ENCODE results near the gene DLG3. TPM values are rescaled to one million over a fixed set of nuclear protein-coding genes. Genes with fewer than 3 reads are reported as not detected.
A peak's percentile ranks its signal among the peaks of the same experiment; 100 is the strongest.

The DLG3 gene
- total and polyA plus RNA-seq, 2 of the 8 experiments (the other 6 are each of a cell fraction or from before 2014, with no cell fraction given) = 29.2 to 63.8 TPM

DNA sequence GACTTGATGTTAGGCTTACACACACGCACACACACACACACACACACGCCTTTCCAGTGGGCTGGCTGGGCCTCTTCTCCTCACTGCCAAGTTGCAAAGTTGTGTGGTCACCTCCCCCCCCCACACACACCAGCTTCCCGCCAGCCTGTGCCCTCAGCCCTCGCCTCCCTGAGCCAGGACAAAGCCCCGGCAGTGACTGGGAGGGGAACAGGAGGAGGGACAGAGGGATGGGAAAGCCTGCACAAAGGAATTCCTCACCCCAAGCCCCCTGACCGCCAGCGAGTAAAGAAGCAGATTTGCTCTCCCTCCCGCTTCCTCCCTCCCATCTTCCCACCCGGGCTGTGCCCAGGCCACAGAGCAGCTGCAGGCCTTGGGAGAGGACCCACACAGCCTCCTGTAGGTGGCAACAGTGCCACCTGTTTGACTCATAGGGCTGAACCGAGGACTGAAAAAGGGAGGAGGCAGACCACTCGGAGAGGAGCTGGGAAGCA, 21.7 kb upstream of the DLG3 start, which contains the start of gene GDPD2 (continued):
- TF ChIP-seq, protein P1, sequence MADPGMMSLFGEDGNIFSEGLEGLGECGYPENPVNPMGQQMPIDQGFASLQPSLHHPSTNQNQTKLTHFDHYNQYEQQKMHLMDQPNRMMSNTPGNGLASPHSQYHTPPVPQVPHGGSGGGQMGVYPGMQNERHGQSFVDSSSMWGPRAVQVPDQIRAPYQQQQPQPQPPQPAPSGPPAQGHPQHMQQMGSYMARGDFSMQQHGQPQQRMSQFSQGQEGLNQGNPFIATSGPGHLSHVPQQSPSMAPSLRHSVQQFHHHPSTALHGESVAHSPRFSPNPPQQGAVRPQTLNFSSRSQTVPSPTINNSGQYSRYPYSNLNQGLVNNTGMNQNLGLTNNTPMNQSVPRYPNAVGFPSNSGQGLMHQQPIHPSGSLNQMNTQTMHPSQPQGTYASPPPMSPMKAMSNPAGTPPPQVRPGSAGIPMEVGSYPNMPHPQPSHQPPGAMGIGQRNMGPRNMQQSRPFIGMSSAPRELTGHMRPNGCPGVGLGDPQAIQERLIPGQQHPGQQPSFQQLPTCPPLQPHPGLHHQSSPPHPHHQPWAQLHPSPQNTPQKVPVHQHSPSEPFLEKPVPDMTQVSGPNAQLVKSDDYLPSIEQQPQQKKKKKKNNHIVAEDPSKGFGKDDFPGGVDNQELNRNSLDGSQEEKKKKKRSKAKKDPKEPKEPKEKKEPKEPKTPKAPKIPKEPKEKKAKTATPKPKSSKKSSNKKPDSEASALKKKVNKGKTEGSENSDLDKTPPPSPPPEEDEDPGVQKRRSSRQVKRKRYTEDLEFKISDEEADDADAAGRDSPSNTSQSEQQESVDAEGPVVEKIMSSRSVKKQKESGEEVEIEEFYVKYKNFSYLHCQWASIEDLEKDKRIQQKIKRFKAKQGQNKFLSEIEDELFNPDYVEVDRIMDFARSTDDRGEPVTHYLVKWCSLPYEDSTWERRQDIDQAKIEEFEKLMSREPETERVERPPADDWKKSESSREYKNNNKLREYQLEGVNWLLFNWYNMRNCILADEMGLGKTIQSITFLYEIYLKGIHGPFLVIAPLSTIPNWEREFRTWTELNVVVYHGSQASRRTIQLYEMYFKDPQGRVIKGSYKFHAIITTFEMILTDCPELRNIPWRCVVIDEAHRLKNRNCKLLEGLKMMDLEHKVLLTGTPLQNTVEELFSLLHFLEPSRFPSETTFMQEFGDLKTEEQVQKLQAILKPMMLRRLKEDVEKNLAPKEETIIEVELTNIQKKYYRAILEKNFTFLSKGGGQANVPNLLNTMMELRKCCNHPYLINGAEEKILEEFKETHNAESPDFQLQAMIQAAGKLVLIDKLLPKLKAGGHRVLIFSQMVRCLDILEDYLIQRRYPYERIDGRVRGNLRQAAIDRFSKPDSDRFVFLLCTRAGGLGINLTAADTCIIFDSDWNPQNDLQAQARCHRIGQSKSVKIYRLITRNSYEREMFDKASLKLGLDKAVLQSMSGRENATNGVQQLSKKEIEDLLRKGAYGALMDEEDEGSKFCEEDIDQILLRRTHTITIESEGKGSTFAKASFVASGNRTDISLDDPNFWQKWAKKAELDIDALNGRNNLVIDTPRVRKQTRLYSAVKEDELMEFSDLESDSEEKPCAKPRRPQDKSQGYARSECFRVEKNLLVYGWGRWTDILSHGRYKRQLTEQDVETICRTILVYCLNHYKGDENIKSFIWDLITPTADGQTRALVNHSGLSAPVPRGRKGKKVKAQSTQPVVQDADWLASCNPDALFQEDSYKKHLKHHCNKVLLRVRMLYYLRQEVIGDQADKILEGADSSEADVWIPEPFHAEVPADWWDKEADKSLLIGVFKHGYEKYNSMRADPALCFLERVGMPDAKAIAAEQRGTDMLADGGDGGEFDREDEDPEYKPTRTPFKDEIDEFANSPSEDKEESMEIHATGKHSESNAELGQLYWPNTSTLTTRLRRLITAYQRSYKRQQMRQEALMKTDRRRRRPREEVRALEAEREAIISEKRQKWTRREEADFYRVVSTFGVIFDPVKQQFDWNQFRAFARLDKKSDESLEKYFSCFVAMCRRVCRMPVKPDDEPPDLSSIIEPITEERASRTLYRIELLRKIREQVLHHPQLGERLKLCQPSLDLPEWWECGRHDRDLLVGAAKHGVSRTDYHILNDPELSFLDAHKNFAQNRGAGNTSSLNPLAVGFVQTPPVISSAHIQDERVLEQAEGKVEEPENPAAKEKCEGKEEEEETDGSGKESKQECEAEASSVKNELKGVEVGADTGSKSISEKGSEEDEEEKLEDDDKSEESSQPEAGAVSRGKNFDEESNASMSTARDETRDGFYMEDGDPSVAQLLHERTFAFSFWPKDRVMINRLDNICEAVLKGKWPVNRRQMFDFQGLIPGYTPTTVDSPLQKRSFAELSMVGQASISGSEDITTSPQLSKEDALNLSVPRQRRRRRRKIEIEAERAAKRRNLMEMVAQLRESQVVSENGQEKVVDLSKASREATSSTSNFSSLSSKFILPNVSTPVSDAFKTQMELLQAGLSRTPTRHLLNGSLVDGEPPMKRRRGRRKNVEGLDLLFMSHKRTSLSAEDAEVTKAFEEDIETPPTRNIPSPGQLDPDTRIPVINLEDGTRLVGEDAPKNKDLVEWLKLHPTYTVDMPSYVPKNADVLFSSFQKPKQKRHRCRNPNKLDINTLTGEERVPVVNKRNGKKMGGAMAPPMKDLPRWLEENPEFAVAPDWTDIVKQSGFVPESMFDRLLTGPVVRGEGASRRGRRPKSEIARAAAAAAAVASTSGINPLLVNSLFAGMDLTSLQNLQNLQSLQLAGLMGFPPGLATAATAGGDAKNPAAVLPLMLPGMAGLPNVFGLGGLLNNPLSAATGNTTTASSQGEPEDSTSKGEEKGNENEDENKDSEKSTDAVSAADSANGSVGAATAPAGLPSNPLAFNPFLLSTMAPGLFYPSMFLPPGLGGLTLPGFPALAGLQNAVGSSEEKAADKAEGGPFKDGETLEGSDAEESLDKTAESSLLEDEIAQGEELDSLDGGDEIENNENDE (IDR thresholded peaks at IDR 0.05; ENCODE audit: insufficient replicate concordance, low read length) = no peak
- TF ChIP-seq JUN (IDR thresholded peaks at IDR 0.05; ENCODE audit: low read depth, low read length) = no peak
- TF ChIP-seq TAF1 (IDR thresholded peaks at IDR 0.05; ENCODE audit: low read depth, low read length) = peak; percentile 69; the same call in 1 of the 2 replicates
- TF ChIP-seq RFX5 (IDR thresholded peaks at IDR 0.05; ENCODE audit: borderline replicate concordance, low read depth, low read length) = no peak
- peak in 1 of 2 experiments; percentile 37; a peak in 2 of 3 replicates for TF ChIP-seq POLR2A (IDR thresholded peaks at IDR 0.05; ENCODE audit: control extremely low read depth in 1 of 2, low read depth in 2 of 2, low read length in 2 of 2)
- TF ChIP-seq SRF (IDR thresholded peaks at IDR 0.05; ENCODE audit: low read depth, low read length) = no peak
- TF ChIP-seq SIN3A (conservative IDR thresholded peaks at IDR 0.05 in 1 of 2, IDR thresholded peaks at IDR 0.05 in 1 of 2; ENCODE audit: low read depth in 1 of 2, low read length in 2 of 2) = peak in 1 of 2 experiments; percentile 78; a peak in 2 of 4 replicates
- TF ChIP-seq ASH2L (IDR thresholded peaks at IDR 0.05; ENCODE audit: low read length) = no peak
- no peak for TF ChIP-seq KDM4A (IDR thresholded peaks at IDR 0.05; ENCODE audit: low read depth, low read length, severe bottlenecking)
